Mesothelial cell of epicardium (in vitro differentiated cells): Measurements from ENCODE around the gene SCAPER. TPM values are rescaled to one million over a fixed set of nuclear protein-coding genes. Genes with fewer than 3 reads are reported as not detected.
A peak's percentile ranks its signal among the peaks of the same experiment; 100 is the strongest.

Source experiments
- DNase-seq, 2 experiments: peaks; one replicate each; pipeline ENCODE4 v3.0.0; 2021; ENCODE audit warnings: low spot score in 2 of 2; ENCODE audit not compliant: unreplicated experiment in 2 of 2
- H3K27ac Mint-ChIP-seq: 2 replicates; pipeline ENCODE4 v1.8.0; 2021; ENCODE audit warnings: mixed read lengths
- H3K27me3 Mint-ChIP-seq: 2 replicates; pipeline ENCODE4 v1.8.0; 2021; ENCODE audit warnings: low read depth, mixed read lengths
- H3K36me3 Mint-ChIP-seq: 2 replicates; pipeline ENCODE4 v1.8.0; 2021; ENCODE audit warnings: mixed read lengths
- H3K4me1 Mint-ChIP-seq: 2 replicates; pipeline ENCODE4 v1.8.0; 2021; ENCODE audit warnings: mixed read lengths
- H3K4me3 Mint-ChIP-seq: 2 replicates; pipeline ENCODE4 v1.8.0; 2021; ENCODE audit warnings: mild to moderate bottlenecking, moderate library complexity, mixed read lengths
- H3K9me3 Mint-ChIP-seq: 2 replicates; pipeline ENCODE4 v1.8.0; 2021; ENCODE audit warnings: mixed read lengths
- total RNA-seq: library from RNA; stranded (reverse); gene quantifications from 3 replicates; pipeline ENCODE4 v1.2.1, GENCODE V29; 2021
- TF ChIP-seq, protein P1 (sequence below): fragments of 200-600 bp; sonication (generic); IDR thresholded peaks from one replicate; pipeline ENCODE4 v1.5.0; 2021; ENCODE audit warnings: antibody characterized with exemption; ENCODE audit not compliant: unreplicated experiment

The SCAPER gene
- total RNA-seq, 1 donor from 2014 or later, result 35.9 TPM

DNA sequence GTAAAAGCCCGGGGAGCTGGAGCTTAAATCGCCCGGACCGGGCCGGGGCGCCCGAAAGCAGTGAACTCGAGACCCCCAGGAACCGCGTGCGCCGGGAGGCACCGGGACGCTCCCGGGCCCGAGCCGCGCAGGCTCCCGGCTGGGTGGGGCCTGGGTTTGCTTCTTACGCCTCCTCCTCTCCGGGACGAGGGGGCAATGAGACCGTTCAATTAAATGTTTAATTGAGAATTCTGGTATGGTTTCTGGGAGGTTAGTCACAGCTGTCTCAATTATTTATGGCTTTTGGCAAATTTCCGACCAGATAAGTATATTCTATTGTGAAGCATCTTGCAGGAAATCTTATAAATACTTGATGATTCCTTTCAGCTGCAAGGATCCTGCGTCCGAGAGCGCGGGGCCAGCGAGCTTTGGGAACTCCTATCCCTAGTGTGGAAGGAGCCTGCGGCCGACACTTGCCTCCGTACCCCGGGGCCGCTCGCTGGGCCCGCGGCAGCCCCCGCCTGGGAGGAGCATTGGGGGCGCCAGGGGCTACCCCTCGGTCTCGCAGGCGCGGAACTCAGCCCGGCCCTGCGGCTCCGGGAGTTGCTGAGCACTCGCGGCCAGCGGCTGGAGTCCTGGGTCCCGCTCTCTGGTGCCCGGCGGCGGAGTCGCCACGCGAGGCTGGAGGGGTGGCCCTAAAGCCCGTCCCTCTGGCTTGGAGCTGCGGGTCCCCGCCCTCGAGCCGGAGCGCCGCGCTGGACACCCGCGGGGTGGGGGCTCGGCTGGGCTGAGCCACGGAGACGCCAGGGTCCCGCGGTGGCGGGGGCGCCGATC, 558.3 kb downstream of the SCAPER start:
- H3K36me3 Mint-ChIP-seq, result no peaks in the 10 kb centered on the region
- H3K27me3 Mint-ChIP-seq, result peaks cover 83% of the 10 kb centered on the region
- H3K9me3 Mint-ChIP-seq, result no peaks in the 10 kb centered on the region
- peak overlapping the region; percentile 57 for H3K4me3 Mint-ChIP-seq
- no peak overlapping the region for H3K27ac Mint-ChIP-seq
- peak in 1 of 2 experiments; percentile 47 for DNase-seq
- TF ChIP-seq, protein P1, sequence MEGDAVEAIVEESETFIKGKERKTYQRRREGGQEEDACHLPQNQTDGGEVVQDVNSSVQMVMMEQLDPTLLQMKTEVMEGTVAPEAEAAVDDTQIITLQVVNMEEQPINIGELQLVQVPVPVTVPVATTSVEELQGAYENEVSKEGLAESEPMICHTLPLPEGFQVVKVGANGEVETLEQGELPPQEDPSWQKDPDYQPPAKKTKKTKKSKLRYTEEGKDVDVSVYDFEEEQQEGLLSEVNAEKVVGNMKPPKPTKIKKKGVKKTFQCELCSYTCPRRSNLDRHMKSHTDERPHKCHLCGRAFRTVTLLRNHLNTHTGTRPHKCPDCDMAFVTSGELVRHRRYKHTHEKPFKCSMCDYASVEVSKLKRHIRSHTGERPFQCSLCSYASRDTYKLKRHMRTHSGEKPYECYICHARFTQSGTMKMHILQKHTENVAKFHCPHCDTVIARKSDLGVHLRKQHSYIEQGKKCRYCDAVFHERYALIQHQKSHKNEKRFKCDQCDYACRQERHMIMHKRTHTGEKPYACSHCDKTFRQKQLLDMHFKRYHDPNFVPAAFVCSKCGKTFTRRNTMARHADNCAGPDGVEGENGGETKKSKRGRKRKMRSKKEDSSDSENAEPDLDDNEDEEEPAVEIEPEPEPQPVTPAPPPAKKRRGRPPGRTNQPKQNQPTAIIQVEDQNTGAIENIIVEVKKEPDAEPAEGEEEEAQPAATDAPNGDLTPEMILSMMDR, result no peak
- peaks cover 24% of the 10 kb centered on the region for H3K4me1 Mint-ChIP-seq

DNA sequence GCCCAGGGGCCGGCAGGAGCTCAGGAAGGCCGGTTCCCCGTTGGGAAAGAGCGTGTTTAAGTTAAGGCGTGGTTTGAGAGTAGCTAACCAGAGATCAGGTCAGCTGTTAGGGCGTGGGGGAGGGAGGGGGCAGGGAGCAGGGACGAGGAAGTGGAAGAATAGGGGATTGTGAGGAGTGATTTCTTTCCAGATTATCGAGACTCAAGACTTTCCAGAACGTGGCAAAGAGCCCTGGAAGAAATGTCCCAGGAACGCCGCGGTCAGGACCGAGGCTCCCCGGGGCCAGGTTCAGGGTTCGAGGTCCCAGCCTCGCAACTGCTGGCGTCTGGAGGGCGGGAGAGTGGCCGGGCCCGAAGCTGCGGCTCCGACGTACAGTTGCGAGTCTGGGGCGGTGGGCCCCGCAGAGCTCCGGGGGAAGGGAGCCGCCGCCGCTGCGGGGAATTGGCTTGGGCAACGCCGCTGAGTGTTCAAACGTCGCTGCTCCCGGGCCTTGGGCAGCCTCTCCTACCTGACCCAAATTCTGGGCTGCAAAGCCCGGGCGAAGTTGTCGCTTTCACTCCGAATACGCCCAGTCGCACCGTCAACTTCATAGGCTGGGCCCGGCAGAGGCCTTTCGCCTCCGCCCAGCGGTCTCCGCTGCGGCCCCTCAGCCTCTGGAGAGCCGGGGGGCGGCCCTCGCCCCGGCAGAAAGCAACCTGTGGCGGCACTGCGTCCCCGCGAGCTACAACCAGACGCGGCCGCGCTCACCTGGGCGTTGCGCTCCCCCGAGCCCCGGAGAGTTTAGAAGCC, 559.1 kb downstream of the SCAPER start:
- peaks cover 89% of the 10 kb centered on the region for H3K27me3 Mint-ChIP-seq
- TF ChIP-seq, protein P1, result no peak
- H3K36me3 Mint-ChIP-seq, result no peaks in the 10 kb centered on the region
- H3K27ac Mint-ChIP-seq, result peak overlapping the region; percentile 9
- H3K4me3 Mint-ChIP-seq, result peak overlapping the region; percentile 57
- DNase-seq, result peak in 1 of 2 experiments; percentile 54
- no peaks in the 10 kb centered on the region for H3K9me3 Mint-ChIP-seq
- peaks cover 28% of the 10 kb centered on the region for H3K4me1 Mint-ChIP-seq

DNA sequence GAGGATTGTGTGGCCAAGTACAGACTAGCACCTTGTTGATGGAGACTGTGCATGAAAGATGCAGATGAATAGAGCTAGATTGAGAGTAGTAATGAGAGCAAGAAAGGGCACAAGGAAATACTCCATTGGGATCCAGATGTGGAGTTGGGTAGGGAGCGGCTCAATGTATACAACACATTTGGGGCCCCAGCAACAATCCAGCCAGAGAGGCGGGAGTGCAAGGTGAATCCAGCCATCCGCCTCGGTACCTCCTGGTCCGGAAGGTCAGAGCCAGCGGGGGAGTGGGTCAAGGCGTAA, 559.6 kb downstream of the SCAPER start:
- Mint-ChIP-seq H3K27me3 (peaks cover 89% of the 10 kb centered on the region), H3K4me3 (peak overlapping the region; percentile 57), H3K36me3 (no peaks in the 10 kb centered on the region), H3K4me1 (peaks cover 32% of the 10 kb centered on the region), H3K9me3 (no peaks in the 10 kb centered on the region), H3K27ac (peak overlapping the region; percentile 9)
- no peak for DNase-seq
- TF ChIP-seq, protein P1, result no peak

- TF ChIP-seq, protein P1, result no peak
- peak overlapping the region; percentile 57 for H3K4me3 Mint-ChIP-seq
- H3K27ac Mint-ChIP-seq, result peak overlapping the region; percentile 9
- no peaks in the 10 kb centered on the region for H3K36me3 Mint-ChIP-seq
- no peak for DNase-seq
- peaks cover 89% of the 10 kb centered on the region for H3K27me3 Mint-ChIP-seq
- H3K4me1 Mint-ChIP-seq, result peaks cover 37% of the 10 kb centered on the region
- H3K9me3 Mint-ChIP-seq, result no peaks in the 10 kb centered on the region
Observed at GRCh38 chr15:76344893-76345582, 560.1 kb downstream of the SCAPER start.

DNA sequence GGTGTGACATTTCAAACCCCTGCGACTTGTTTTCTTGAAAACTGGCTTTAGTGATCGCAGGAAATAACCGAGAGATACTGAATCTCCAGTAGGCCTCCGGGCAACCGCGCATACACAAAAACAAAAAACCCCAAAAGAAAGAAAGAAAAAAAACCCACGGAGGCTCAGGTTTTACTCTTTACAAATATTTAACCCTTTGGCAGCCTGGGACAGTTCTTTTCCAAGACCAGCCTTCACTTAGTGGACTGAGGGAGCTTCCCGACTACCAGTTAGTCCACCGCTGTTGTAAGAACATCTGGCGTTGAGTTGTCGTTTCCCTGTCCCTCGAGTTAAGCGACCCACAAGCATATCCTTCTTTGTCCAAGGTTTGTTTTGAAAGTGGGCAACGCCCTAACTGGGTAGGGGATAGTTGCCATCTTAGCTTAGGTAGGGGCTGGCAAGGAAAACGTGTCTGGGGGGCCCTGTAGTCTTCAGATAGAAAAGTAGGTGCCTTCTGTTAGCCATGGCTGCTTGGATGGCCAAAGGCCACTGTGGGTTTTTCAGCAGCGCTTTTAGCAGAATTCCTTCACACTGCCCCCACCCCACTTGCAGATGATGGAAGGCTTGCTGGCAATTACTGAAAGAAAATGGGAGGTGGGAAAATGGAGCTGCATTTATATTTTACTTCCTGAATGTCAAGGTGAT, 561.7 kb downstream of the SCAPER start:
- no peaks in the 10 kb centered on the region for H3K9me3 Mint-ChIP-seq
- H3K4me1 Mint-ChIP-seq, result peaks cover 44% of the 10 kb centered on the region
- no peak overlapping the region for H3K4me3 Mint-ChIP-seq
- TF ChIP-seq, protein P1, result no peak
- H3K27ac Mint-ChIP-seq, result peak overlapping the region; percentile 34
- H3K36me3 Mint-ChIP-seq, result no peaks in the 10 kb centered on the region
- no peak for DNase-seq
- H3K27me3 Mint-ChIP-seq, result peaks cover 90% of the 10 kb centered on the region
